Activated CD8-positive, alpha-beta T cell treated with anti-CD3 and anti-CD28 coated beads for 36 hours (primary cell): ENCODE results near the gene STXBP4. TPM values are rescaled to one million over a fixed set of nuclear protein-coding genes. Genes with fewer than 3 reads are reported as not detected.
A peak's percentile ranks its signal among the peaks of the same experiment; 100 is the strongest.

Experiments
- ATAC-seq: fragments of 200-7000 bp; cut with Tn5 transposase; one replicate; pipeline ENCODE4 v1.10.0; 2021; ENCODE audit warnings: mild to moderate bottlenecking, moderate library complexity
- CTCF ChIA-PET: fragments of 350-600 bp; sonication (Branson Sonifier 250); formaldehyde crosslinking; loops from one replicate; lab custom pipeline; 2021; ENCODE audit warnings: antibody characterized with exemption; lab: Charles Lee
- POLR2A ChIA-PET: fragments of 350-600 bp; sonication (Branson Sonifier 250); formaldehyde crosslinking; loops from one replicate; lab custom pipeline; 2021; ENCODE audit warnings: antibody characterized with exemption; lab: Charles Lee
- DNase-seq: peaks from one replicate; pipeline ENCODE4 v3.0.0-alpha.2; 2020
- H3K27ac Mint-ChIP-seq: one replicate; pipeline ENCODE4 v1.8.0; 2021; ENCODE audit warnings: mild to moderate bottlenecking, mixed read lengths
- H3K27me3 Mint-ChIP-seq: one replicate; pipeline ENCODE4 v1.8.0; 2021; ENCODE audit warnings: mixed read lengths
- H3K36me3 Mint-ChIP-seq: one replicate; pipeline ENCODE4 v1.8.0; 2021; ENCODE audit warnings: low read depth, mixed read lengths
- H3K4me1 Mint-ChIP-seq: one replicate; pipeline ENCODE4 v1.8.0; 2021; ENCODE audit warnings: low read depth, mixed read lengths
- H3K4me3 Mint-ChIP-seq: one replicate; pipeline ENCODE4 v1.8.0; 2021; ENCODE audit warnings: mild to moderate bottlenecking, moderate library complexity, mixed read lengths
- H3K9me3 Mint-ChIP-seq: one replicate; pipeline ENCODE4 v1.8.0; 2021; ENCODE audit warnings: mixed read lengths
- CTCF ChIP-seq: fragments of 200-600 bp; IDR thresholded peaks from one replicate; pipeline ENCODE4 v1.8.0; 2022; ENCODE audit warnings: antibody characterized with exemption, mild to moderate bottlenecking
- intact Hi-C: fragments of 100-400 bp; cut with micrococcal nuclease; formaldehyde crosslinking; loops from one replicate; pipeline ENCODE4 v1.10.0; 2022
- total RNA-seq, 2 experiments: library from RNA; stranded (reverse); gene quantifications; one replicate each; pipeline ENCODE4 v1.2.3, GENCODE V29; 2021

STXBP4 gene
- total RNA-seq, 2 experiments from 2014 or later, result 4.8 to 6.4 TPM

- no peak for TF ChIP-seq CTCF
- CTCF ChIA-PET, result no interaction called here
- Mint-ChIP-seq H3K36me3 (no peaks in the 10 kb centered on the region), H3K4me3 (no peak overlapping the region), H3K4me1 (peaks cover 7% of the 10 kb centered on the region), H3K27ac (no peak overlapping the region), H3K27me3 (peaks cover 14% of the 10 kb centered on the region), H3K9me3 (no peaks in the 10 kb centered on the region)
- intact Hi-C loops, result no loop called here
- no peak for ATAC-seq
- DNase-seq, result no peak
- POLR2A ChIA-PET, result no interaction called here
Measured at GRCh38 chr17:54947396-54947795, 21.2 kb upstream of the STXBP4 start.

- Mint-ChIP-seq H3K36me3 (no peaks in the 10 kb centered on the region), H3K4me3 (no peak overlapping the region), H3K4me1 (peaks cover 7% of the 10 kb centered on the region), H3K9me3 (no peaks in the 10 kb centered on the region), H3K27ac (no peak overlapping the region), H3K27me3 (peaks cover 14% of the 10 kb centered on the region)
- ATAC-seq (peak; percentile 82), DNase-seq (peak; percentile 31)
- intact Hi-C loops, result no loop called here
- TF ChIP-seq CTCF, result no peak
- POLR2A ChIA-PET, result no interaction called here
- CTCF ChIA-PET, result no interaction called here
Measured at GRCh38 chr17:54948380-54948779, 20.2 kb upstream of the STXBP4 start.

GRCh38 chr17:54950116-54950515 is 18.4 kb upstream of the STXBP4 start:
- peaks cover 3% of the 10 kb centered on the region for H3K36me3 Mint-ChIP-seq
- peaks cover 7% of the 10 kb centered on the region for H3K4me1 Mint-ChIP-seq
- DNase-seq, result no peak
- CTCF ChIA-PET, result interaction anchor here (1.5 kb wide), 1 partner anchor 47 kb away, joined by 4 read pairs; no protein-coding TSS in a partner anchor
- H3K9me3 Mint-ChIP-seq, result no peaks in the 10 kb centered on the region
- no peak for TF ChIP-seq CTCF
- H3K27me3 Mint-ChIP-seq, result peaks cover 13% of the 10 kb centered on the region
- no peak for ATAC-seq
- intact Hi-C loops, result no loop called here
- H3K27ac Mint-ChIP-seq, result no peak overlapping the region
- POLR2A ChIA-PET, result interaction anchor here (0.6 kb wide), 1 partner anchor 472 kb away, joined by 4 read pairs; the partner anchor contains the start of gene MMD
- H3K4me3 Mint-ChIP-seq, result no peak overlapping the region

GRCh38 chr17:54951286-54951685 is 17.3 kb upstream of the STXBP4 start:
- Mint-ChIP-seq H3K36me3 (peaks cover 3% of the 10 kb centered on the region), H3K4me1 (peaks cover 4% of the 10 kb centered on the region), H3K27ac (no peak overlapping the region), H3K27me3 (peaks cover 11% of the 10 kb centered on the region), H3K4me3 (no peak overlapping the region), H3K9me3 (no peaks in the 10 kb centered on the region)
- ATAC-seq (no peak), DNase-seq (no peak)
- no peak for TF ChIP-seq CTCF
- ChIA-PET POLR2A (no interaction called here), CTCF (interaction anchor here (1.5 kb wide), 1 partner anchor 45 kb away, joined by 4 read pairs; no protein-coding TSS in a partner anchor)
- intact Hi-C loops, result no loop called here

GRCh38 chr17:54956791-54957190 is 11.8 kb upstream of the STXBP4 start:
- Mint-ChIP-seq H3K27me3 (no peaks in the 10 kb centered on the region), H3K27ac (no peak overlapping the region), H3K36me3 (peaks cover 20% of the 10 kb centered on the region), H3K4me3 (no peak overlapping the region), H3K4me1 (no peaks in the 10 kb centered on the region), H3K9me3 (no peaks in the 10 kb centered on the region)
- ChIA-PET POLR2A (no interaction called here), CTCF (no interaction called here)
- intact Hi-C loops, result no loop called here
- DNase-seq (no peak), ATAC-seq (no peak)
- TF ChIP-seq CTCF, result no peak
